Stimulated activated CD4-positive, alpha-beta T cell treated with anti-CD3 and anti-CD28 coated beads, Interleukin-2, amount 100 ng/mL, for 48 hours (primary cell): ENCODE measurements around the gene ACY1.
"Not testable (repeated sequence)": the region's sequence is repeated elsewhere in the genome, so short reads cannot be mapped to it uniquely, and the experiment has no call there.

Experiments used
- DNase-seq, 2 donors: peaks; one replicate each; pipeline ENCODE4 v3.0.0-alpha.2; 2020

The ACY1 gene

GRCh38 chr3:51986010-51986947 is 2.9 kb downstream of the ACY1 start:
- DNase-seq = no peak

- no peak for DNase-seq
These were observed 4.2 kb downstream of the ACY1 start for GRCh38 chr3:51987568-51987967.

GRCh38 chr3:51988286-51989146 is 5.2 kb downstream of the ACY1 start:
- no peak for DNase-seq

- not testable (repeated sequence) for DNase-seq
These were observed 7.2 kb downstream of the ACY1 start for GRCh38 chr3:51990501-51990971.

- DNase-seq = no peak
These were observed 8.8 kb downstream of the ACY1 start for GRCh38 chr3:51992017-51992682.

- DNase-seq = not testable (repeated sequence)
These were observed 10.3 kb downstream of the ACY1 start for GRCh38 chr3:51993657-51994056.

- DNase-seq = no peak
These were observed 11.2 kb downstream of the ACY1 start for GRCh38 chr3:51994530-51994929.

- DNase-seq = peak; percentile 85 to 88
These were observed 12.2 kb downstream of the ACY1 start, which contains the start of gene RPL29 for GRCh38 chr3:51995346-51996163. TSS of gene RPL29 (minus strand) at chr3:51995895. CDS start at chr3:51995461, 434 bp downstream.

- no peak for DNase-seq
These were observed 13.8 kb downstream of the ACY1 start for GRCh38 chr3:51997172-51997571.

- no peak for DNase-seq
These were observed 14.7 kb downstream of the ACY1 start for GRCh38 chr3:51997935-51998596.

GRCh38 chr3:51998774-51999173 is 15.4 kb downstream of the ACY1 start:
- DNase-seq = no peak

GRCh38 chr3:51999846-52000245 is 16.5 kb downstream of the ACY1 start:
- DNase-seq = no peak

GRCh38 chr3:52001443-52001974 is 18.2 kb downstream of the ACY1 start:
- DNase-seq = peak; percentile 79 to 84

GRCh38 chr3:52002748-52003147 is 19.4 kb downstream of the ACY1 start:
- DNase-seq = no peak

GRCh38 chr3:52004163-52004787 is 20.9 kb downstream of the ACY1 start:
- DNase-seq = no peak

- no peak for DNase-seq
These were observed 21.6 kb downstream of the ACY1 start for GRCh38 chr3:52004906-52005395.

GRCh38 chr3:52005571-52005986 is 22.2 kb downstream of the ACY1 start:
- DNase-seq = no peak

- no peak for DNase-seq
These were observed 22.9 kb downstream of the ACY1 start for GRCh38 chr3:52006017-52006819.

- DNase-seq = no peak
These were observed 23.4 kb downstream of the ACY1 start for GRCh38 chr3:52006820-52007133.

- DNase-seq = no peak
These were observed 24.0 kb downstream of the ACY1 start for GRCh38 chr3:52007291-52007690.
